ENCODE data around the gene SPACA6. TPM values are rescaled to one million over a fixed set of nuclear protein-coding genes. Genes with fewer than 3 reads are reported as not detected.

Gene SPACA6
- 2.6 and 5.9 TPM in 2 replicates for total RNA-seq

GRCh38 chr19:51693260-51693659 lies at the start of gene SPACA6:
SPACA6 (plus strand) TSS chr19:51693330; CDS start chr19:51693527, 197 bp downstream.

GRCh38 chr19:51646730-51647129 lies 46.4 kb upstream of the SPACA6 start, which contains the start of gene SIGLEC14:
SIGLEC14 (minus strand) TSS chr19:51646825; CDS start chr19:51646759, 66 bp downstream.

GRCh38 chr19:51751655-51752054 lies 58.5 kb downstream of the SPACA6 start, which contains the start of gene FPR1:
FPR1 (minus strand) TSS chr19:51751878; CDS start chr19:51746994, 4,884 bp downstream.

Other genes with a start within 250 kb of the SPACA6 start
- not detected in 2 replicates for gene SIGLEC8, start 234.9 kb upstream of the SPACA6 start, total RNA-seq
- gene CEACAM18, start 214.8 kb upstream of the SPACA6 start, total RNA-seq = not detected in 2 replicates
- not detected in 2 replicates for gene SIGLEC12, start 191.5 kb upstream of the SPACA6 start, total RNA-seq
- not detected in 2 replicates for gene SIGLEC6, start 161.7 kb upstream of the SPACA6 start, total RNA-seq
- gene ZNF175, start 122.0 kb upstream of the SPACA6 start, total RNA-seq = 0.19 and 1.4 TPM in 2 replicates
- not detected in 2 replicates for gene SIGLEC5, start 62.9 kb upstream of the SPACA6 start, total RNA-seq
- not detected in 2 replicates for gene SIGLEC14, start 46.5 kb upstream of the SPACA6 start, total RNA-seq
- 0.42 and 0.65 TPM in 2 replicates for gene HAS1, start 30.7 kb downstream of the SPACA6 start, total RNA-seq
- not detected in 2 replicates for gene FPR1, start 58.5 kb downstream of the SPACA6 start, total RNA-seq
- gene FPR2, start 67.8 kb downstream of the SPACA6 start, total RNA-seq = not detected in 2 replicates
- gene FPR3, start 101.8 kb downstream of the SPACA6 start, total RNA-seq = not detected in 2 replicates
- 2.5 and 5.0 TPM in 2 replicates for gene ZNF577, start 194.6 kb downstream of the SPACA6 start, total RNA-seq
- gene ZNF649, start 211.7 kb downstream of the SPACA6 start, total RNA-seq = 4.6 and 7.0 TPM in 2 replicates
- gene ZNF613, start 234.1 kb downstream of the SPACA6 start, total RNA-seq = 3.1 and 9.8 TPM in 2 replicates